ENCODE measurements around the gene STOML1. TPM values are rescaled to one million over a fixed set of nuclear protein-coding genes. Genes with fewer than 3 reads are reported as not detected.

STOML1 gene
- total RNA-seq, 1 experiment from 2014 or later = 10.5 TPM

DNA sequence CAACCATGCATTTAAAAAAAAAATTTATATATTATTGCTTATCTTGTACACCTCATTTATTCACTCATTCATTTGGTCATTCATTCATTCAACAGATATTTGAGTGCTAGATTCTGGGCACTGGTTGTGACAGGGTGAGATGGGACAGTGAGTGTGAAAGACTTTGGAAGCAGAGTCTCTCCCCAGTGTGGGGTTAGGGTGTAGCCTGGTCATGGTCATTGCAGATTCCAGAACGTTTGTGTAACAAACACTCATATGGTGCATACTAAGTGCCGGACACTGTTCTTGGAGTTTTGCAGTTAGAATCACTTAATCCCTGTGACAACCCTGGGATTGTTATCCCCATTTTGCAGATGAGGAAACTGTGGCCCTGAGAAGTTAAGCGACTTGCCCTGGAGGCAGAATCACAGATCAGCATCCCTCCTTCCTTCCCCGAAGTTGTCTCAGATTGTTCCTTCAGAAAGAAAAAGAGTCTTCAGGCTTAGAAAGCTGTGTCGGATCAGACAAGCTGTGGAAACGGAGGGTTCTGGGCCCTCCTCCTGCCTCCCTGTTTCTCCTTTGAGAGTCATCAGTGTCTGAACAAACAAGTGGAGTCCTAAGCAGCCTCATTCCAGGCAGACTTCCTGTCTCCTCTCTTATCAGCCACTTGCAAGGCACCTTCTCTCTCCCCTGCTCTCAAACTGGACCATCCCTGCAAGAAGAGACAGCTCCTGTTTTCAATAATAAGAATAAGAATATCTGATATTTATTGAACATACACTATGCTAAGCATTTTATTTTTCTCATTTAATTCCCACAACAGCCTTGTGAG, 59.5 kb downstream of the STOML1 start:
- no peak for DNase-seq
- Histone ChIP-seq H3K36me3 (replicated peaks; ENCODE audit: control insufficient read depth, insufficient read depth, low read length) (no peaks in the 10 kb centered on the region), H3K27me3 (ENCODE audit: control insufficient read depth, insufficient read depth, low read length) (no peaks in the 10 kb centered on the region), H3K4me3 (ENCODE audit: insufficient read depth, low read depth, low read length) (no peak overlapping the region)

- Histone ChIP-seq H3K4me3 (ENCODE audit: insufficient read depth, low read depth, low read length) (no peak overlapping the region), H3K36me3 (replicated peaks; ENCODE audit: control insufficient read depth, insufficient read depth, low read length) (no peaks in the 10 kb centered on the region), H3K27me3 (ENCODE audit: control insufficient read depth, insufficient read depth, low read length) (peaks cover 6% of the 10 kb centered on the region; the same call in 1 of the 2 replicates)
- DNase-seq = no peak
Observed at GRCh38 chr15:73931441-73931840, 60.7 kb downstream of the STOML1 start.

DNA sequence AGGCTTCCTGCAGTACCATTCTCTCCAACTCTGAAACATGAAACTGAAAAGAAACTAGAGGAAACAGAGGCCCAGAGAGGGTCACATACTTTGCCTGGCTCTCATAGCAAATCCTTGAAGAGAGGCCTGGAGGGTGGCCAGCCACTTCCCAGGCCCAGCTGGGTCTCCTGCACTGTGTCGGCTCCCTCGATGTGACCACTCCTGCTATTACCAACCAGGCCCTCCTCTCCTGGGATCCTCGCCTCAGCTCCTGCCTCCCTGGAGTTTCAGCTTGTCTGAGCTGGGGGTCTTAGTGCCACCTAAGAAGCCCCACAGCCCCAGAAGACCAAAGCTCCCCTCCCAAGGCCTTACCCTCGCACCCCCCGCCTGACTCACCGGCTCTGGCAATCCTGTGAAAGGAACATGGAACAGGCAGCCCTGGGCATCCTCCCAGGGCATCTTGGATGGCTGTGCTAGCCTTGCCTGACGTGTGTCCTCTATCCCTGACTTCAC, 61.3 kb downstream of the STOML1 start:
- no peak for DNase-seq
- H3K4me3 ChIP-seq (ENCODE audit: insufficient read depth, low read depth, low read length) = no peak overlapping the region
- H3K36me3 ChIP-seq (replicated peaks; ENCODE audit: control insufficient read depth, insufficient read depth, low read length) = no peaks in the 10 kb centered on the region
- H3K27me3 ChIP-seq (ENCODE audit: control insufficient read depth, insufficient read depth, low read length) = peaks cover 6% of the 10 kb centered on the region; the same call in 1 of the 2 replicates

DNA sequence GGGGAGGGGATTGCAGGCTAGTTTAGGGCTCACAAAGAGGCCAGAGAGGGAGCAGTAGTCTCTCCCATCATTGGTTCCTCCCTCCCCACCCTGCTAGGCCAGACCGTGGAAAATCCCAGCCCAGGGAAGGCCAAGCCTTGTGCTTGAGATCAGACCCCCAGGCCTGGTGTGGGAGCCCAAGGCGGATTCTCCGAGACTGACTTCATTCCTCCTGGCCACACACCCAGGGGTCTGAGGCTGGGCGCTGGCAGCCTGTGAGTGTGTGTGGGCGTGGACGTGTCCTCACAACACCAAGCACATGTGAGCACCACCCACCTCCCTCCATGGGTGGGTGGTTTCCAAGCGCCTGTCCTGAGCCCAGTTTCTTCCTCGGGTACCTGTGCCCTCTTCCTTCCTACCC, 61.7 kb downstream of the STOML1 start:
- Histone ChIP-seq H3K4me3 (ENCODE audit: insufficient read depth, low read depth, low read length) (no peak overlapping the region), H3K36me3 (replicated peaks; ENCODE audit: control insufficient read depth, insufficient read depth, low read length) (no peaks in the 10 kb centered on the region), H3K27me3 (ENCODE audit: control insufficient read depth, insufficient read depth, low read length) (peaks cover 6% of the 10 kb centered on the region; the same call in 1 of the 2 replicates)
- DNase-seq = no peak

DNA sequence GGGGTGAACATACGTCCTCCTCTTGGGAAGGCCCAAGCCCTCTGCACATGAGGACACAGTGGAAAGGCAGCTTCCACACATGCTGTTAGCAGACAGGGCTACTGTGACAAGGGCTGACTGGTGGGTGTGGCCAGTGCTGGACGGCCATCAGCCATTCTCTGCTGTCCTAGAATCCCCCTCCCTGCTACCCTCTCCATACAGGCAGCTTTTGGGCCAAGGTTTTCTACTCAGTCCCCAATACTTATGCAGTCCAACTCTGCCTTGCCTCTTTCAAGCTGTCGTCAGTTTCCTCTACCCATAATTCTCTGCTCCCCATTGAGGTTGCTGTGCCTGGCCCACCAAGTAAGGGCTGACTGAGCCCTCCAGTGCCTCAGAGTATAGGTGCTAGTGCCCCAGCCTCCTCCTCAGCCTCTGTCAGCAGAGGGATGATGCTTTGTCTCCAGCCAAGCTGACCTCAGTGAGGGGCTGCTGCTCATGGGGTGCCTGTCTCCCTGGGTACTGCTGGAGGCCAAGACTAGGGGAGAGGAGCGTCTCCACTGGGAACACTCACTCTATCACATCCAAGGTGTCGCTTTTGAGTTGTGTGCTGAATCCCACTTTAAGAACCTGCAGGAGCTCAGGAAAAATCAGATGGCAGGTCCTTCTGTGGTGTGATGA, 63.0 kb downstream of the STOML1 start:
- Histone ChIP-seq H3K36me3 (replicated peaks; ENCODE audit: control insufficient read depth, insufficient read depth, low read length) (no peaks in the 10 kb centered on the region), H3K4me3 (ENCODE audit: insufficient read depth, low read depth, low read length) (no peak overlapping the region), H3K27me3 (ENCODE audit: control insufficient read depth, insufficient read depth, low read length) (peaks cover 6% of the 10 kb centered on the region; the same call in 1 of the 2 replicates)
- no peak for DNase-seq

Other genes starting within 250 kb of the STOML1 start
- gene INSYN1, start 238.9 kb downstream of the STOML1 start, total RNA-seq (2014; rRNA removed; shearing (Covaris generic)) = 4.5 and 5.1 TPM in 2 replicates
- not detected in 2 replicates for gene TBC1D21, start 118.7 kb downstream of the STOML1 start, total RNA-seq (2014; rRNA removed; shearing (Covaris generic))
- 11.8 and 18.4 TPM in 2 replicates for gene LOXL1, start 65.8 kb downstream of the STOML1 start, total RNA-seq (2014; rRNA removed; shearing (Covaris generic))
- gene PML, start 2.4 kb upstream of the STOML1 start, total RNA-seq (2014; rRNA removed; shearing (Covaris generic)) = 23.2 and 24.9 TPM in 2 replicates
- 2.2 and 4.7 TPM in 2 replicates for gene GOLGA6A, start 90.3 kb upstream of the STOML1 start, total RNA-seq (2014; rRNA removed; shearing (Covaris generic))
- gene ISLR2, start 138.3 kb upstream of the STOML1 start, total RNA-seq (2014; rRNA removed; shearing (Covaris generic)) = 5.7 and 6.3 TPM in 2 replicates
- gene ISLR, start 181.4 kb upstream of the STOML1 start, total RNA-seq (2014; rRNA removed; shearing (Covaris generic)) = 15.1 and 20.5 TPM in 2 replicates
- 10.3 and 10.8 TPM in 2 replicates for gene STRA6, start 210.5 kb upstream of the STOML1 start, total RNA-seq (2014; rRNA removed; shearing (Covaris generic))
- 4.8 and 5.0 TPM in 2 replicates for gene CCDC33, start 244.0 kb upstream of the STOML1 start, total RNA-seq (2014; rRNA removed; shearing (Covaris generic))